OCI-LY3 (cell line): Measurements from ENCODE around the gene SIGLEC9.
A peak's percentile ranks its signal among the peaks of the same experiment; 100 is the strongest.

Experiments
- CTCF ChIP-seq: fragments of 200-600, 300-600 bp; sonication (generic); IDR thresholded peaks from 2 replicates; pipeline ENCODE4 v1.5.1; 2014; ENCODE audit warnings: antibody characterized with exemption, low read length, low read depth
- EZH2phosphoT487 ChIP-seq: fragments of 200-600 bp; shearing (Covaris generic); IDR thresholded peaks from 2 replicates; pipeline ENCODE4 v1.6.1; 2018; ENCODE audit warnings: antibody characterized with exemption, mixed run types, low read depth

GRCh38 chr19:51096473-51097165 is 28.1 kb upstream of the SIGLEC9 start:
- TF ChIP-seq CTCF (peak; percentile 42), EZH2phosphoT487 (no peak)
